ENCODE data around the gene RGS12. TPM values are rescaled to one million over a fixed set of nuclear protein-coding genes. Genes with fewer than 3 reads are reported as not detected.
"Not testable (repeated sequence)": the region's sequence is repeated elsewhere in the genome, so short reads cannot be mapped to it uniquely, and the experiment has no call there.

RGS12 gene
- total RNA-seq, 1 donor from 2014 or later: 102 TPM

- no peak overlapping the region for H3K4me3 Mint-ChIP-seq (ENCODE audit: low read depth)
Observed at GRCh38 chr4:3299122-3299975, 6.5 kb downstream of the RGS12 start.

DNA sequence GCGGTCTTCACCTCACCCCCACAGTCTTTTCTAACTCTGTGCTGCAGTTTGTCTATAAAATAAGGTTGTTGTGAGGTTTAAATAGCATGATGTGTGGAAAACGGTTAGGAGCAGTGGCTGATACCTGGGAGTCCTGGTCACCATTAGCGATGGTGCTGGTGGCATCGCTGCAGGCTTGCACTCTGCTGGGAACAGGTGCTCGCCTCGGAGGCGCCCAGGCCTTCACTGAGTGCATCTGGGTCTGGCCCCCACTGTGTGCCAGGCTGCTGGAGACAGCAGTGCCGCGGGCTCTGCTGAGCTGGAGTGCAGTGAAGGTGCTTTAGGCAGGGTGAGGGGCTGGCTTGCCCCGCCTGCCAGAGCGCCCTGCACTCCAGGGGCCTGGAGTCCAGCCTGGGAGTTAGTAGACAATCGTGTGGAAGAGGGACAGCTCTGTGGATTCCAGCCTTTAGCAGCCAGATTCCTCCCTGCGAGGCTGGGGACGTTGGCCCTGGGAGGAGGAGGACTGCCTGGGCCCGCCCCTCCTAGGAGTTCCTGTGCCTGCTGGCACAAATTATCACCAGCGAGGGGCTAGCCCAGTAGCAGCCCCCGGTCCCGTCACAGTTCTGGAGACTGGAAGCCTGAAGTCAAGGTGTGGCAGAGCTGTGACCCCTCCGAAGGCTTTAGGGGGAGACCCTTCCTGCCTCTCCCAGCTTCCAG is 7.3 kb downstream of the RGS12 start:
- Mint-ChIP-seq H3K9me3 (ENCODE audit: low read depth) (peaks cover 4% of the 10 kb centered on the region), H3K36me3 (ENCODE audit: insufficient read depth) (peaks cover 7% of the 10 kb centered on the region), H3K27ac (no peak overlapping the region), H3K27me3 (no peaks in the 10 kb centered on the region), H3K4me1 (ENCODE audit: low read depth) (peaks cover 37% of the 10 kb centered on the region), H3K4me3 (ENCODE audit: low read depth) (no peak overlapping the region)
- no peak for TF ChIP-seq CTCF (IDR thresholded peaks at IDR 0.05; ENCODE audit: unreplicated experiment)
- DNase-seq (ENCODE audit: low spot score, unreplicated experiment): no peak

More at GRCh38 chr4:3299122-3299975, 6.5 kb downstream of the RGS12 start:
- Mint-ChIP-seq H3K27me3 (no peaks in the 10 kb centered on the region), H3K4me1 (ENCODE audit: low read depth) (peaks cover 44% of the 10 kb centered on the region), H3K9me3 (ENCODE audit: low read depth) (peaks cover 4% of the 10 kb centered on the region), H3K36me3 (ENCODE audit: insufficient read depth) (peaks cover 7% of the 10 kb centered on the region), H3K27ac (peak overlapping the region; percentile 29)
- no peak for DNase-seq (ENCODE audit: low spot score, unreplicated experiment)
- no peak for TF ChIP-seq CTCF (IDR thresholded peaks at IDR 0.05; ENCODE audit: unreplicated experiment)

GRCh38 chr4:3300882-3301281 is 8.1 kb downstream of the RGS12 start:
- not testable (repeated sequence) for H3K9me3 Mint-ChIP-seq (ENCODE audit: low read depth); H3K27me3 Mint-ChIP-seq; H3K36me3 Mint-ChIP-seq (ENCODE audit: insufficient read depth); H3K4me3 Mint-ChIP-seq (ENCODE audit: low read depth); DNase-seq (ENCODE audit: low spot score, unreplicated experiment)
- H3K27ac Mint-ChIP-seq: peak overlapping the region; percentile 70
- H3K4me1 Mint-ChIP-seq (ENCODE audit: low read depth): peaks cover 37% of the 10 kb centered on the region

GRCh38 chr4:3301450-3302172 is 8.8 kb downstream of the RGS12 start:
- peaks cover 38% of the 10 kb centered on the region for H3K4me1 Mint-ChIP-seq (ENCODE audit: low read depth)
- peaks cover 4% of the 10 kb centered on the region for H3K9me3 Mint-ChIP-seq (ENCODE audit: low read depth)
- no peak for DNase-seq (ENCODE audit: low spot score, unreplicated experiment)
- H3K27ac Mint-ChIP-seq: peak overlapping the region; percentile 4
- peaks cover 7% of the 10 kb centered on the region for H3K36me3 Mint-ChIP-seq (ENCODE audit: insufficient read depth)
- no peak for TF ChIP-seq CTCF (IDR thresholded peaks at IDR 0.05; ENCODE audit: unreplicated experiment)
- H3K27me3 Mint-ChIP-seq: no peaks in the 10 kb centered on the region
- no peak overlapping the region for H3K4me3 Mint-ChIP-seq (ENCODE audit: low read depth)

GRCh38 chr4:3302173-3302785 is 9.5 kb downstream of the RGS12 start:
- Mint-ChIP-seq H3K4me1 (ENCODE audit: low read depth) (peaks cover 38% of the 10 kb centered on the region), H3K4me3 (ENCODE audit: low read depth) (no peak overlapping the region), H3K27ac (peak overlapping the region; percentile 4), H3K9me3 (ENCODE audit: low read depth) (peaks cover 4% of the 10 kb centered on the region), H3K27me3 (no peaks in the 10 kb centered on the region), H3K36me3 (ENCODE audit: insufficient read depth) (peaks cover 7% of the 10 kb centered on the region)
- TF ChIP-seq CTCF (IDR thresholded peaks at IDR 0.05; ENCODE audit: unreplicated experiment): no peak
- DNase-seq (ENCODE audit: low spot score, unreplicated experiment): no peak

All from progenitor cell of endocrine pancreas (in vitro differentiated cells).